ENCODE results near the gene ESM1. TPM values are rescaled to one million over a fixed set of nuclear protein-coding genes. Genes with fewer than 3 reads are reported as not detected.

Gene ESM1
- total RNA-seq, 1 donor from 2014 or later, result not detected

DNA sequence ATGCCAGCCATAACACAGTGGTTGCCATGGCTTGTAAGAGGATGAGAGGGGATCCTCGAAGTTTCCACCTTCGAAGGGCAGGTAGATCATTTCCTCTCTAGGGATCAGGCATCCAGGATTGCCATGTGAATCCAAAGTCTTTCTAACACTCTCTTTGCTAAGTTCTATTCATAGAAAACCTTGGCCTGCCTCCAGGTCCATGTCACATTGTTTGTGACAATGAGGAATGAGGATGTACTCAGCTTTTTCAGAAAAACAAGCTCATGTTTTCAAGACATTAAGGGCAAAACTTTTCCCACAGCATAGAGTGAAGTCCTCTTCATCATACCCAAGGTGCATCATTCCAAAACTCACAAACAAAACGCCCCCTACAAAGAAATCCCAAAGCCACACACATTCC lies 19.6 kb downstream of the ESM1 start:
- H3K9me3 Mint-ChIP-seq, result peaks cover 5% of the 10 kb centered on the region
- H3K36me3 Mint-ChIP-seq, result no peaks in the 10 kb centered on the region
- H3K27me3 Mint-ChIP-seq (ENCODE audit: insufficient read depth, low read depth), result no peaks in the 10 kb centered on the region
- Histone ChIP-seq H3K36me3 (no peaks in the 10 kb centered on the region), H3K4me2 (no peak overlapping the region), H3K9ac (no peak overlapping the region), H3K27ac (no peak overlapping the region), H3K27me3 (no peaks in the 10 kb centered on the region), H3K9me3 (ENCODE audit: low read depth) (no peaks in the 10 kb centered on the region), H3K79me2 (ENCODE audit: low read depth) (no peaks in the 10 kb centered on the region), H3K4me3 (no peak overlapping the region), H3K4me1 (peaks cover 7% of the 10 kb centered on the region), H4K20me1 (ENCODE audit: low read depth) (no peaks in the 10 kb centered on the region), H2AFZ (replicated peaks) (peak overlapping the region; percentile 2), H3F3A (ENCODE audit: low read depth) (no peaks in the 10 kb centered on the region)
- H3K4me1 Mint-ChIP-seq, result no peaks in the 10 kb centered on the region
- H3K4me3 Mint-ChIP-seq, result no peak overlapping the region
- H3K27ac Mint-ChIP-seq, result no peak overlapping the region
- TF ChIP-seq, protein P1, sequence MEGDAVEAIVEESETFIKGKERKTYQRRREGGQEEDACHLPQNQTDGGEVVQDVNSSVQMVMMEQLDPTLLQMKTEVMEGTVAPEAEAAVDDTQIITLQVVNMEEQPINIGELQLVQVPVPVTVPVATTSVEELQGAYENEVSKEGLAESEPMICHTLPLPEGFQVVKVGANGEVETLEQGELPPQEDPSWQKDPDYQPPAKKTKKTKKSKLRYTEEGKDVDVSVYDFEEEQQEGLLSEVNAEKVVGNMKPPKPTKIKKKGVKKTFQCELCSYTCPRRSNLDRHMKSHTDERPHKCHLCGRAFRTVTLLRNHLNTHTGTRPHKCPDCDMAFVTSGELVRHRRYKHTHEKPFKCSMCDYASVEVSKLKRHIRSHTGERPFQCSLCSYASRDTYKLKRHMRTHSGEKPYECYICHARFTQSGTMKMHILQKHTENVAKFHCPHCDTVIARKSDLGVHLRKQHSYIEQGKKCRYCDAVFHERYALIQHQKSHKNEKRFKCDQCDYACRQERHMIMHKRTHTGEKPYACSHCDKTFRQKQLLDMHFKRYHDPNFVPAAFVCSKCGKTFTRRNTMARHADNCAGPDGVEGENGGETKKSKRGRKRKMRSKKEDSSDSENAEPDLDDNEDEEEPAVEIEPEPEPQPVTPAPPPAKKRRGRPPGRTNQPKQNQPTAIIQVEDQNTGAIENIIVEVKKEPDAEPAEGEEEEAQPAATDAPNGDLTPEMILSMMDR (IDR thresholded peaks at IDR 0.05), result no peak
- TF ChIP-seq EZH2phosphoT487 (IDR thresholded peaks at IDR 0.05), result no peak
- DNase-seq (ENCODE audit: low spot score), result no peak

DNA sequence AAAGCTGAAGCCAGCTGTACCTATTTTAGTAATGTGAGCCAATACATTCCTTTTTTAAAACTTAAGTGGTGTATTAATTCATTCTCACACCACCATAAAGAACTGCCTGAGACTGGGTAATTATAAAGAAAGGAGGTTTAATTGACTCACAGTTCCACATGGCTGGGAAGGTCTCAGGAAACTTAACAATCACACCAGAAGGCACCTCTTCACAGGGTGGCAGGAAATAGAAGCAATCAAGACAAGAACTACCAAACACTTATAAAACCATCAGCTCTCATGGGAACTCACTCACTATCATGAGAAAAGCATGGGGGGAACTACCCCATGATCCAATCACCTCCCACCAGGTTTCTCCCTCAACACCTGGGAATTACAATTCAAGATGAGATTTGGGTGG lies 21.0 kb downstream of the ESM1 start:
- Histone ChIP-seq H3F3A (ENCODE audit: low read depth) (no peaks in the 10 kb centered on the region), H2AFZ (replicated peaks) (no peak overlapping the region), H3K36me3 (no peaks in the 10 kb centered on the region), H3K4me3 (no peak overlapping the region), H3K27me3 (no peaks in the 10 kb centered on the region), H3K9me3 (ENCODE audit: low read depth) (no peaks in the 10 kb centered on the region), H3K4me1 (no peaks in the 10 kb centered on the region), H3K79me2 (ENCODE audit: low read depth) (no peaks in the 10 kb centered on the region), H3K27ac (no peak overlapping the region), H3K9ac (no peak overlapping the region), H3K4me2 (no peak overlapping the region), H4K20me1 (ENCODE audit: low read depth) (no peaks in the 10 kb centered on the region)
- Mint-ChIP-seq H3K4me3 (no peak overlapping the region), H3K27me3 (ENCODE audit: insufficient read depth, low read depth) (no peaks in the 10 kb centered on the region), H3K27ac (no peak overlapping the region), H3K9me3 (peaks cover 5% of the 10 kb centered on the region), H3K4me1 (no peaks in the 10 kb centered on the region), H3K36me3 (no peaks in the 10 kb centered on the region)
- TF ChIP-seq, protein P1 (IDR thresholded peaks at IDR 0.05), result no peak
- TF ChIP-seq EZH2phosphoT487 (IDR thresholded peaks at IDR 0.05) (no peak), EZH2 (IDR thresholded peaks at IDR 0.05) (no peak)
- no peak for DNase-seq (ENCODE audit: low spot score)

DNA sequence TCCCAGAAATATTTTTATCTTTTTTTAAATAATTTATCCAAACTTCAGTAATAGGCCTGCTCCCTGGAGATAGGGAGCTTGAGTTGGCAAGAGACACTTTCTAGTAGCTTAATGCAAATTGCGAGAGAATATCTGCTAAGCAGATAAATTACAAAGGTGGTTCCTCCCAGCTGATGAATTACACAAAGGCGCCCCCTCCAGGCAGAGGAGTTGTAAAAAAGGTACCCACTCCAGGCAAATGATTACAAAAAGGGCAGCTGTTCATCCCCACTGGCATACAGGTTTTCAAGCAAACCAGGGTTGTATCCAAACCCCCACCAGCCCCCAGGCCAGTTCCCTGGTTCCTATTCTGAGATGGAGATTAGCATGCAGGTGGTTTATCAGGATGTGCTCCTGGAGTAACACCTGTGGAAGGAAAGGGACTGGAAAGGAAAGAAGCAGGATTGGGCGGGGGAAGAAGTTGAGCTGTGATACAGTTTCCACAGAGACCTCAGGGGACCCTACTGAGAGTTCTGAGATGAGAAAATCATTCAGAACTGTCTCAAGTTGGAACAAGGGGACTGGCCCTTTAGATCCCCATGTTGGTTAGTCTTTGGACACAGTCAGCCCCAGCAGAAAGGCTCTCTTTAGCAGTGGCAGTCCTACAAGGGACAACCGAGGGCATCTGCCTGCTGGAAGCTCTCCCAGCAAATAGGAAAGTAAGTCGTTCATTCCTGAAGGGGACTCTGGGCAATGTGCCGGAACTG lies 25.5 kb downstream of the ESM1 start:
- no peak overlapping the region for H3K4me3 ChIP-seq
- H3K4me1 ChIP-seq, result no peaks in the 10 kb centered on the region
- H3K36me3 ChIP-seq, result no peaks in the 10 kb centered on the region
- H3K79me2 ChIP-seq (ENCODE audit: low read depth), result no peaks in the 10 kb centered on the region
- H4K20me1 ChIP-seq (ENCODE audit: low read depth), result no peaks in the 10 kb centered on the region
- no peaks in the 10 kb centered on the region for H3F3A ChIP-seq (ENCODE audit: low read depth)
- H3K27me3 ChIP-seq, result no peaks in the 10 kb centered on the region
- no peaks in the 10 kb centered on the region for H3K9me3 ChIP-seq (ENCODE audit: low read depth)
- H3K9ac ChIP-seq, result no peak overlapping the region
- Mint-ChIP-seq H3K4me3 (no peak overlapping the region), H3K4me1 (no peaks in the 10 kb centered on the region), H3K27me3 (ENCODE audit: insufficient read depth, low read depth) (no peaks in the 10 kb centered on the region), H3K36me3 (no peaks in the 10 kb centered on the region), H3K9me3 (no peaks in the 10 kb centered on the region), H3K27ac (no peak overlapping the region)
- H3K4me2 ChIP-seq, result no peak overlapping the region
- TF ChIP-seq EZH2phosphoT487 (IDR thresholded peaks at IDR 0.05) (no peak), EZH2 (IDR thresholded peaks at IDR 0.05) (no peak)
- TF ChIP-seq, protein P1 (IDR thresholded peaks at IDR 0.05), result peak; percentile 46
- peak overlapping the region; percentile 57 for H2AFZ ChIP-seq (replicated peaks)
- DNase-seq (ENCODE audit: low spot score), result peak; percentile 29
- H3K27ac ChIP-seq, result no peak overlapping the region

Data from neural progenitor cell (in vitro differentiated cells).